H1 (cell line): Measurements from ENCODE around the gene SLC38A8. TPM values are rescaled to one million over a fixed set of nuclear protein-coding genes. Genes with fewer than 3 reads are reported as not detected.

Experiments
- SP2 ChIP-seq: IDR thresholded peaks from 2 replicates; pipeline ENCODE4 v1.6.1; 2012; ENCODE audit warnings: mild to moderate bottlenecking, low read length, inconsistent platforms
- TEAD4 ChIP-seq: IDR thresholded peaks from 2 replicates; pipeline ENCODE4 v1.6.1; 2012; ENCODE audit warnings: low read depth, low read length, inconsistent platforms, mixed read lengths
- polyA plus RNA-seq, 7 experiments: library from polyadenylated mRNA; depleted of rRNA in 3 of 7; stranded (reverse) in 5 of 7; unstranded in 2 of 7; fragments of >200 nt in 5 of 7; fragments of 200-250 nt in 2 of 7; gene quantifications; 1 replicate in 5 of 7; 2 replicates in 1 of 7; 4 replicates in 1 of 7; pipeline versions ENCODE4 v1.2.1 to v1.2.3, GENCODE V29; 2011 to 2013; ENCODE audit warnings: missing spikeins in 2 of 7, mixed read lengths in 2 of 7
- total RNA-seq: library from RNA; stranded (reverse); fragmentation: NEBNext Ultra II Directional; extraction: Animal tissue kit (Norgen Biotek cat#: 25700); gene quantifications from 2 replicates; pipeline ENCODE4 v1.2.1, GENCODE V29; 2021

Gene SLC38A8
- total and polyA plus RNA-seq, 2 of the 8 experiments (the other 6 are each of a cell fraction or from before 2014, with no cell fraction given), result 0.08 TPM; not detected in 1

DNA sequence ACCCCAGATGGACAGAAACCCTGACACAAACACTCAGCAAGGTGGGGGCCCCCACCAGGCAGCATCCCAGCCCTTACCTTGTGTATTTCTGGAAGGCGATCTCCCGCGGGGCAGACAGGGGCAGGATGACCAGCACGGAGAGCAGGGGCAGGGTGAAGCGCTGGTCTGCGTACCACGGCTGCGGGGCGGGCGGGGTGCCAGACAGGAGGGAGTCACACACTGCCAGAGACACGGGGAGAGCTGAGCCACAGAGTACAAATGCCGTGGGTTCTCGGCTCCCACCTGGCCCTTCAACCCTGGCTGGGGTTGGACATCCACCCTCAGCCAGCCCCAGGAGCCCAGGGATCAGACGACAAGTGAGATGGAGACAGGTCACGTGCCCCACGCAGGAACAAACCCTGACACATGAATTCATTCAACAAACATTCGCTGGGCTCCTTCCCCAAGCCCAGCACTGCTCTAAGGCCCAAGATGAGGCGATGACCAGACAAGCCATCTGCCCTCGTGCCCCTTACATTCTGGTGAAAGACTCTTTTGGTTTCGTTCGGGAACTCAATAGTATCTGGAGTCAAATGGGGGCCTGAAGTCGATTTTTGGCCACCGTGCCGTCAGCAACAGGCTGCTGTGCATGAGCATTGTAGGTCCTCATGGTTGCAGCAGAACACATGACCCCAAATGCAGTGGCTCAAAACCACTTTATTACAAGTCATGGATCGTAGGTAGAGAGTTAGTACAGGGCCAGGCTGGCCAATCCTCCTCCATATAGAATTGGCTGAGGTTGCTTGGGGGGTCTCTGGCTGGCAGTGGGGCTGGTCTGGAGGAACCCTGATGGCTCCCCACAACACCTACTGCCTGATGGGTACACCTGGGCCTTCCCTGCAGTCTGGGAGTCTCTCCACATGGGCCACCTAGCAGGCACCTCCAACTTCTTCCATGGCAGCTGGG, 9.1 kb downstream of the SLC38A8 start (continued):
- TF ChIP-seq SP2 (no peak), TEAD4 (no peak)
